DMS114 treated with DMSO at 0.1 percent for 48 hours (cell line): ENCODE results near the gene ZIM2.
A peak's percentile ranks its signal among the peaks of the same experiment; 100 is the strongest.

Experiments
- DNase-seq: peaks from one replicate; lab custom pipeline; 2025; ENCODE audit not compliant: unreplicated experiment; lab: John Stamatoyannopoulos, UW

The ZIM2 gene

GRCh38 chr19:56811480-56811879, 29.0 kb downstream of the ZIM2 start:
- DNase-seq, result no peak

DNA sequence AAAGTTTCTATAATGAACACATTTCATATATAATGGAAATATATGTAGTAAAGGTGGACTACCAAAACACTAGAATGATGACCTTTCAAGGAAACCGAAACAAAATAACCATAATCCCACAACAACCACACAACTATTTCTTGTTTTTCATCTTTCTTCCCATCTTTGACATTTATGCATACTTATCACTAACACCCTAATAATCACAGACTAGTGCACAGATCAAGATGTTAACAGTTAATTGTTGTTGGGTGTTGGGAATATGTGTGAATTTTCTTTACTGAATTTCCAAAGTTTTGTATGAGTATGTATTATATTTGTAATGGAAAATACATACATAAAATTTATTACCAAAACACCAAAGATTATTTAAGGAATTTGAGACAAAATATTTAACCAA, 30.3 kb downstream of the ZIM2 start:
- DNase-seq, result no peak

DNA sequence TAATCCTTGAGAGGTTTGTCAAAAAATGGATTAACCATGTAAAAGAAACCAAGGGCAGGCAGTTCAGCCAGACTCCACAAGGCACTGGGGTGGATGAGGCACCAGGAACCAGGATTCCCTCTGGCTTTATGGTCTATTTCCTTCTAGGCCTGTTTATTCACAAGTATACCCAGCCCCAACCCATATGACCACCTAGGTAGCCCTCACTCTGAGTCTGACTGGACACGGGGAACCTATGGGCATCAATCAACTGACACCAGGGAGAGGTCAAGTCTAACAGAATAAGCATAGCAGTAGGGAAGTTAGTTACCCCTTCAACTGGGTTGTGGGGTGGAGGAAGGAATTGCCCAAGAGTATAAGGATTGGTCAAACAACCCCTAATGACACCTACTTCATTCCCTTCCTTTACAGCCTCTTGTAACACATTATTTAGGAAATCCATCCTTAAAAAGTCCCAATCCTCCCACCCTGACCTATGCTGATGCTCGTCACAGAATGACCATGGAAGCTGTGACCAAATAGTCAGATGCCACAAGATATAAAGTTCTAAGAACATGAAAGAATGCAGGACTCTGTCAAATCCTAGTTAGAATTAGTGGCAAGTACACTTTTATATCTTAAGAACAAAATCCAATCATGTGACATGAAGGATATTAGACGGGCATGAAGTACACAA, 31.7 kb downstream of the ZIM2 start:
- no peak for DNase-seq

DNA sequence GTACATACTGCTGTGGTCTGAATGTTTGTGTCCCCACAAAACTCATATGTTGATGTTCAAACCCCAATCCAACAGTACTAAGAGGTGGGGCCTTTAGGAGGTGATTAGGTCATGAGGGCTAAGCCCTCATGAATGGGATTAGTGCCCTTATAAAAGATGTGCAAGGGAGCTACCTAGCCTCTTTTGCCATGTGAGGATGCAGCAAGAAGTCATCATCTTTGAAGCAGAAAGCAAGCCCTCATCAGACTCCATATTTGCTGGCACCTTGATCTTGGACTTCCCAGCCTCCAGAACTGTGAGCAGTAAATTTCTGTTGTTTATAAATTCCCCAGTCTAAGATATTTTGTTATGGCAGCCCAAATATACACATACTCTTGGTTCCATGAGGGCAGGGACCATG, 33.9 kb downstream of the ZIM2 start:
- no peak for DNase-seq

DNA sequence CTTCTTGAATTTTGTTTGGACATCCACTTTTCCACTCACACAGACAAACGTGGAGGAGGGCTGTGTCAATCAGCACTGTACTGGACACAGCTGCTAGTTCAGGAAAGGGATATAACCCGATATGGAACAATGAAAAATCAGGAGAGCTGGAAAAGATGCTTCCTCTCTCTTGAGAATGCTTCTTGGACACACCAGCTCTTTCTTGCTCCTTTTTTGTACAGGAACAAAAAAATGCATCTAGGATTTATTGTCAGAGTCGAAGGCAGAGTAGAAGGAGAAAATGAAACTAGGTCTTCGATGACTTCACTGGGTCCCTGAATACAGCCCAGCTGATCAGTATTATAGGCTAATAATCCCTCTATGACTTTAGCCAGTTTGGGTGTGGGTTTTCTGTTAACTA, 62.2 kb downstream of the ZIM2 start:
- no peak for DNase-seq

DNA sequence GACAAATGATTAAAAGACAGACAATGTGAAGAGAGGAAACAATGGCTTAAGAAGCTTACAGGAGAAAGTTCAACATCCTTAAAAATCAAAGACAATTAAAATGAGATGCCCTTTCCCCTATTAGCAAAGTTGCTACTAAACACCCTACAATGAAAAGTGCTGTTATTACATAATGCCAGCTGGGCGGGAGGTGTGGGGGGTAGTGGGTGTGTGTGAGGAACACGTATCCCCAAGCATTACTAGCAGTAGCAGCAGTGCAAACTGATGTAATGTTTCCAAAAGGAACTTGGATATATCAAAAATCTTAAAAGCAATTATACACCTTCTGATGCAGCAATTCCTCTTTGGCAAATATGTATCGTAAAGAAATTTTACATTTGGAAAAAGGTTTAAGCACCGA, 70.9 kb downstream of the ZIM2 start:
- no peak for DNase-seq

DNA sequence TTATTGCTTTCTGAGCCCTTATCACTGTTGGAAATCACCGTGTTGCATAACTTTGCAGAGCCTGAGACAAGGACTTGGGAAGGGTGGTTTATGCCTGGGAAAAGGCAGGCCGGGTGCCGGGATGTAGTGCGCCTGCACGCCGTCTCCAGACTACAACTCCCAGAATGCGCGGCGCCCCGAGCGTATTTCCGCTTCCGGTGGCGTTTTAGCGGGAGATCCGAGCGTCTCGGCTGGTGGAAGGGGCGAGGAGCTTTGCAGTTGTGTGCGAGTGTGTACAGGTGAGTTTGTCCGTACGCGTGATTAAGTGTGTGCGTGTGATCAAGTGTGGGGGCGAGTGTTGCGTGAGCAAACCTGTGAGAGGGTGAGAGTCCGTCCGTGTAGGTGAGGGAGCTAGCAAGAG, 75.4 kb downstream of the ZIM2 start:
- peak; percentile 38 for DNase-seq

- DNase-seq, result no peak
These were observed 76.3 kb downstream of the ZIM2 start for GRCh38 chr19:56764196-56764695.

GRCh38 chr19:56760842-56761241, 79.7 kb downstream of the ZIM2 start:
- no peak for DNase-seq

GRCh38 chr19:56759531-56759930, 81.0 kb downstream of the ZIM2 start:
- DNase-seq, result no peak

DNA sequence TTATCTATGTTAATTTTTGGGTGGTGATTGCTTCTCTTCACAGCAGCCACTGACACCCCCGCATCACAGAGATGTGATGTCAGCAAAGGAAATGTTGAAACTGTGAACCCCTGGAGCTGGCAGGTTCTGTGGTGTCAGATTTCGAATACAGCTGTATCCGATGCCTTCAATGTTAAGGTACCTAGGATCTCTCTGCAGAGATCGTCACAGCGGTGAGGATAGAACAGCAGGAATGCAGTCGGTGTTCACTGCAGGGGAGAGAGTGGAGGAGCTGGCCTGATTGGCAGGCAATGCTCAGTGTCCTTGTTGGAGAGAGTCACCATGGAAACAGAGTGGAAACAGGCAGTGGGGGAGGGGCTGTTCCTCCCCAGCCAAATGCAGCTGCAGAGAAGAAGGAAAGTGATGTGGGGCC, 89.4 kb downstream of the ZIM2 start:
- DNase-seq, result no peak

- DNase-seq, result no peak
These were observed 89.9 kb downstream of the ZIM2 start for GRCh38 chr19:56750658-56751057.

- DNase-seq, result peak; percentile 52
These were observed 92.1 kb downstream of the ZIM2 start for GRCh38 chr19:56748378-56748777.

GRCh38 chr19:56746367-56746766, 94.2 kb downstream of the ZIM2 start:
- no peak for DNase-seq

- no peak for DNase-seq
These were observed 100.0 kb downstream of the ZIM2 start for GRCh38 chr19:56740501-56740900.

DNA sequence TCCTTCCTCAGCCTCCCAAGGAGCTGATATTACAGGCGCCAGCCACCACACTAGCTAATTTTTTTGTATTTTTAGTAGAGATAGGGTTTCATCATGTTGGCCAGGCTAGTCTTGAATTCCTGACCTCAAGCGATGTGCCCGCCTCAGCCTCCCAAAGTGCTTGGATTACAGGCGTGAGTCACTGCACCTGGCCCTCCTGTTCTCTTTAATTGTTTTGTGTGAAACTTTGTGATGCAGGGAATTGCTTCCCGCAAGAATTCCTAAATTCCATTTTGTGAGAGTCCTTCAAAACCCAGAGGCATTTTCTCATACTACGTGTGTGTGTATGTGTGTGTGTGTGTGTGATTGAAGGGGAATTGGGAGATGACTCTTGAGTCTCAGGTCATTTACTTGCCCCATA, 104.0 kb downstream of the ZIM2 start:
- DNase-seq, result no peak

DNA sequence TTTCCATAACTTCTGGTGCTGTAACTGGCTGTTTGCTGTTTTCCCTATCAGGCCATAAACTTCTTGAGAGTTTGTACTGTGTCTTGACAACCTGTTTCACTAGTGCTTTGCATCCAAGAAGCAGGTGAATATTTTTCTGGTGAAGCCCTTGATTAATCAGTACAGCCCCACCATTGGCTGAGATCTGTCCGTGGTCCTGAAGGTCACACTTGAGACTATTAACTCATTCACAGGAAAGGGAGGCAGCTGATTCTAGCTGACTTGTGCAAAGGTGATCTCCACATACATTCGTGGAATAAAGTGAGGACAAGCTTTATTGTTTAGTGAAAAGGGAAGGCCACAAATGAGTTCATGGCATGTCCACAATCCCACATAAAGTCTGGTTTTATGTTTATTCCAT, 107.5 kb downstream of the ZIM2 start:
- DNase-seq, result no peak

GRCh38 chr19:56727677-56728076, 112.8 kb downstream of the ZIM2 start:
- no peak for DNase-seq

DNA sequence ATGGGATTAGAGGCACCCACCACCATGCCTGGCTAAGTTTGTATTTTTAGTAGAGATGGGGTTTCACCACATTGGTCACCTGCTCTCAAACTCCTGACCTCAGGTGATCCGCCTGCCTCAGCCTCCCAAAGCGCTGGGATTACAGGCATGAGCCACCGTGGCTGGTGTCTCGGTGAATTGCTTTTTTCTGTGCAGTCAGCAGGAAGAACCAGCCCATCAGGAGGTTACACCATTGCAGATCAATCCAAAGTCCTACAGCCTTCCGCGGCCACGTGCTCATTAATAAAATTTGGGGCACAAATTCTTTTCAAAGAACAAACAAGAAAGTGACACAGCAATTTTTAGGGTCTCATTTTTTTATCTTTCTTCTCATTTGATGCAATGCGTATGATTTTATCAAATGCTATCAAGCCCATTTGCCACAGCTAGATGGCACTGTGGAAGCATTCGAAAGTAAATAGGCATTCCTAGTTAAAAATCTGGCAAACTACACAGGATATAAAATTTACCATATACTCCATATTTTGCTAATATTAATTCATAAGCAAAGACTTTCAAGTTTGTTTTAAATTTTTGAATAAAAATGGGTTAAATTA, 114.6 kb downstream of the ZIM2 start:
- peak; percentile 51 for DNase-seq
